SK-N-SH (cell line): Measurements from ENCODE around the gene COX7B2.

Experiments
- CTCF ChIP-seq: fragments of 200-600 bp; sonication (generic); IDR thresholded peaks from 2 replicates; pipeline ENCODE4 v1.6.1; 2017; ENCODE audit warnings: antibody characterized with exemption, mild to moderate bottlenecking, moderate library complexity
- FOXJ3 ChIP-seq: sonication (generic); formaldehyde crosslinking; IDR thresholded peaks from 2 replicates; pipeline ENCODE4 v1.5.1; 2020; ENCODE audit warnings: mild to moderate bottlenecking, missing genetic modification reagents
- GABPA ChIP-seq: IDR thresholded peaks from 2 replicates; pipeline ENCODE4 v1.4.0; 2012; ENCODE audit warnings: low read depth, mild to moderate bottlenecking
- MEF2A ChIP-seq: IDR thresholded peaks from 2 replicates; pipeline ENCODE4 v1.4.0; 2012; ENCODE audit warnings: low read depth, borderline replicate concordance
- USF1 ChIP-seq: IDR thresholded peaks from 2 replicates; pipeline ENCODE4 v1.4.0; 2012; ENCODE audit warnings: low read depth, borderline replicate concordance
- TF ChIP-seq, protein P1 (sequence below): fragments of 150-350 bp; IDR thresholded peaks from 2 replicates; pipeline ENCODE4 v1.6.1; 2017; ENCODE audit warnings: antibody characterized with exemption, low read length, low read depth, borderline replicate concordance

DNA sequence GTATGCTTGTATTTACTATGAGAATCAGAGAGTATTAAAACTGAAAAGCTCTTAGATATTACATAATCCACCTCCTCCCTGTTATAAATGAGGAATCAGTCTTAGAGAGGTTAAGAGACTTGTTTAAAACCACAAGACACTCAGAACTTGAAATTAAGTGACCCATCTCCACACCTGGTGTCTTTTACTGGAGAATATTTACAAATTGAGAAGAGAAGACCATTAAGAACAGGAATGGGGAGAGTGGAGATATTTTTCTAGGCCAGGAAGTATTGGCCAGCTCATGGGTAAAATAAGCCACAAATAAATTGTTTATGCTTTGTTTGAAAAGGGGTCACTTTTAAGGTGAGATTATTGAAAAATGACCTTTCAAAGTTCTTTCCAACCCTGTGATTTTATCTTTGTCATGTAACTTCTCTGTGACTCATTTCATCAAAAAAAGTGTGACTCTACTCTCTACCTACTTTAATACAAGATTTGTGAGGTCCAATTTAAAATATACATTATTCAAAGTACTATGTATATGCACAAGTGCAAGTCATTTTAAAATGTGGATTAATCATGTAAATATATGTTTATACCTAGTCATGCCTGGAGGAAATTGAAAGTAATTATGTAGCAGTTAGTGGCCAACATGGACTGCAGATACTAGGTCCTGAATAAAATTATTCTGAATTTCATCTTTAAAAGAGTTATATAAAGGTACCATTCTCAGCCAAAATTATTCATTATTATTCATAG is 15.9 kb upstream of the COX7B2 start:
- TF ChIP-seq MEF2A (no peak), CTCF (no peak), USF1 (no peak), FOXJ3 (no peak), GABPA (no peak)
- TF ChIP-seq, protein P1, sequence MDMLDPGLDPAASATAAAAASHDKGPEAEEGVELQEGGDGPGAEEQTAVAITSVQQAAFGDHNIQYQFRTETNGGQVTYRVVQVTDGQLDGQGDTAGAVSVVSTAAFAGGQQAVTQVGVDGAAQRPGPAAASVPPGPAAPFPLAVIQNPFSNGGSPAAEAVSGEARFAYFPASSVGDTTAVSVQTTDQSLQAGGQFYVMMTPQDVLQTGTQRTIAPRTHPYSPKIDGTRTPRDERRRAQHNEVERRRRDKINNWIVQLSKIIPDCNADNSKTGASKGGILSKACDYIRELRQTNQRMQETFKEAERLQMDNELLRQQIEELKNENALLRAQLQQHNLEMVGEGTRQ: no peak
